IPS-18c (cell line): ENCODE data around the gene APOLD1.

Experiments
- H3K4me3 ChIP-seq: 2 replicates; pipeline ENCODE4 v1.7.0; 2013; ENCODE audit warnings: low read depth, mild to moderate bottlenecking, low read length, moderate library complexity; ENCODE audit not compliant: insufficient read depth
- H3K9me3 ChIP-seq: one replicate; pipeline ENCODE4 v1.6.1; 2013; ENCODE audit warnings: mild to moderate bottlenecking, low read length, moderate library complexity; ENCODE audit not compliant: control insufficient read depth, insufficient read depth

Gene APOLD1

GRCh38 chr12:12777092-12777491 is 8.4 kb upstream of the APOLD1 start:
- no peak overlapping the region for H3K4me3 ChIP-seq
- H3K9me3 ChIP-seq: no peaks in the 10 kb centered on the region

- no peak overlapping the region for H3K4me3 ChIP-seq
- no peaks in the 10 kb centered on the region for H3K9me3 ChIP-seq
Measured at GRCh38 chr12:12779007-12779406, 6.5 kb upstream of the APOLD1 start.

GRCh38 chr12:12779529-12779928 is 5.9 kb upstream of the APOLD1 start:
- Histone ChIP-seq H3K9me3 (no peaks in the 10 kb centered on the region), H3K4me3 (no peak overlapping the region)

- H3K9me3 ChIP-seq: no peaks in the 10 kb centered on the region
- no peak overlapping the region for H3K4me3 ChIP-seq
Measured at GRCh38 chr12:12784116-12784515, 1.3 kb upstream of the APOLD1 start.

GRCh38 chr12:12786351-12786705 is 869 bp downstream of the APOLD1 start:
- H3K9me3 ChIP-seq: no peaks in the 10 kb centered on the region
- peak overlapping the region; percentile 49 for H3K4me3 ChIP-seq

GRCh38 chr12:12786706-12787601 is 1.5 kb downstream of the APOLD1 start:
- no peaks in the 10 kb centered on the region for H3K9me3 ChIP-seq
- H3K4me3 ChIP-seq: peak overlapping the region; percentile 49

- no peaks in the 10 kb centered on the region for H3K9me3 ChIP-seq
- H3K4me3 ChIP-seq: no peak overlapping the region
Measured at GRCh38 chr12:12788131-12788530, 2.7 kb downstream of the APOLD1 start.

- Histone ChIP-seq H3K9me3 (no peaks in the 10 kb centered on the region), H3K4me3 (no peak overlapping the region)
Measured at GRCh38 chr12:12788675-12789368, 3.4 kb downstream of the APOLD1 start.

GRCh38 chr12:12790956-12791355 is 5.5 kb downstream of the APOLD1 start:
- no peaks in the 10 kb centered on the region for H3K9me3 ChIP-seq
- H3K4me3 ChIP-seq: no peak overlapping the region

GRCh38 chr12:12791756-12792369 is 6.4 kb downstream of the APOLD1 start:
- Histone ChIP-seq H3K9me3 (no peaks in the 10 kb centered on the region), H3K4me3 (no peak overlapping the region)

GRCh38 chr12:12792421-12792820 is 7.0 kb downstream of the APOLD1 start:
- Histone ChIP-seq H3K4me3 (no peak overlapping the region), H3K9me3 (no peaks in the 10 kb centered on the region)

- Histone ChIP-seq H3K9me3 (no peaks in the 10 kb centered on the region), H3K4me3 (no peak overlapping the region)
Measured at GRCh38 chr12:12794686-12795085, 9.2 kb downstream of the APOLD1 start.

- Histone ChIP-seq H3K9me3 (no peaks in the 10 kb centered on the region), H3K4me3 (no peak overlapping the region)
Measured at GRCh38 chr12:12796171-12796570, 10.7 kb downstream of the APOLD1 start.

GRCh38 chr12:12796928-12797793 is 11.7 kb downstream of the APOLD1 start:
- Histone ChIP-seq H3K4me3 (no peak overlapping the region), H3K9me3 (no peaks in the 10 kb centered on the region)

GRCh38 chr12:12797794-12798152 is 12.3 kb downstream of the APOLD1 start:
- Histone ChIP-seq H3K4me3 (no peak overlapping the region), H3K9me3 (no peaks in the 10 kb centered on the region)

GRCh38 chr12:12798480-12798879 is 13.0 kb downstream of the APOLD1 start:
- H3K4me3 ChIP-seq: no peak overlapping the region
- no peaks in the 10 kb centered on the region for H3K9me3 ChIP-seq

- Histone ChIP-seq H3K9me3 (no peaks in the 10 kb centered on the region), H3K4me3 (no peak overlapping the region)
Measured at GRCh38 chr12:12799163-12799920, 13.9 kb downstream of the APOLD1 start.
